Osteoblast (primary cell): ENCODE results near the gene ATP13A3. TPM values are rescaled to one million over a fixed set of nuclear protein-coding genes. Genes with fewer than 3 reads are reported as not detected.

Experiments
- DNase-seq: peaks from one replicate; pipeline ENCODE4 v3.0.0; 2011; ENCODE audit warnings: low spot score, mixed read lengths; ENCODE audit not compliant: insufficient read length; ENCODE audit errors: missing footprints
- H2AFZ ChIP-seq: 2 replicates; pipeline ENCODE4 v1.6.0; 2011; ENCODE audit warnings: mild to moderate bottlenecking, low read length
- H3K27ac ChIP-seq: 2 replicates; pipeline ENCODE4 v1.5.1; 2011; ENCODE audit warnings: mild to moderate bottlenecking, low read depth, low read length, moderate library complexity
- H3K27me3 ChIP-seq: 2 replicates; pipeline ENCODE4 v1.6.0; 2012; ENCODE audit warnings: mild to moderate bottlenecking, control low read depth, inconsistent platforms, low read length, moderate library complexity; ENCODE audit not compliant: insufficient read depth
- H3K36me3 ChIP-seq: 2 replicates; pipeline ENCODE4 v1.5.1; 2011; ENCODE audit warnings: mild to moderate bottlenecking, low read length, control low read depth, moderate library complexity; ENCODE audit not compliant: insufficient read depth
- H3K4me1 ChIP-seq: 2 replicates; pipeline ENCODE4 v1.5.1; 2011; ENCODE audit warnings: mild to moderate bottlenecking, low read length, control low read depth, moderate library complexity; ENCODE audit not compliant: insufficient read depth
- H3K4me2 ChIP-seq: 2 replicates; pipeline ENCODE4 v1.6.0; 2011; ENCODE audit warnings: mild to moderate bottlenecking, low read length; ENCODE audit not compliant: insufficient read depth
- H3K4me3 ChIP-seq: fragments of 200-600 bp; sonication (generic); 3 replicates; pipeline ENCODE4 v1.5.1; 2012; ENCODE audit warnings: mild to moderate bottlenecking, low read length, inconsistent platforms; ENCODE audit not compliant: insufficient read depth
- H3K79me2 ChIP-seq: 2 replicates; pipeline ENCODE4 v1.6.0; 2012; ENCODE audit warnings: mild to moderate bottlenecking, low read length, control low read depth, inconsistent platforms; ENCODE audit not compliant: insufficient read depth
- H3K9me3 ChIP-seq: 2 replicates; pipeline ENCODE4 v1.5.1; 2011; ENCODE audit warnings: low read depth, low read length, control low read depth
- H4K20me1 ChIP-seq: 2 replicates; pipeline ENCODE4 v1.6.0; 2012; ENCODE audit warnings: mild to moderate bottlenecking, low read length, control low read depth; ENCODE audit not compliant: insufficient read depth
- total RNA-seq: library from RNA; depleted of rRNA; stranded (reverse); fragments of >200 nt; gene quantifications from 2 replicates; pipeline ENCODE4 v1.2.3, GENCODE V29; 2012
- TF ChIP-seq, protein P1 (sequence below): IDR thresholded peaks from 2 replicates; pipeline ENCODE4 v1.5.1; 2011; ENCODE audit warnings: mild to moderate bottlenecking, low read depth, low read length, moderate library complexity; ENCODE audit errors: extremely low read depth

Gene ATP13A3
- total RNA-seq, 1 donor = 311 TPM

DNA sequence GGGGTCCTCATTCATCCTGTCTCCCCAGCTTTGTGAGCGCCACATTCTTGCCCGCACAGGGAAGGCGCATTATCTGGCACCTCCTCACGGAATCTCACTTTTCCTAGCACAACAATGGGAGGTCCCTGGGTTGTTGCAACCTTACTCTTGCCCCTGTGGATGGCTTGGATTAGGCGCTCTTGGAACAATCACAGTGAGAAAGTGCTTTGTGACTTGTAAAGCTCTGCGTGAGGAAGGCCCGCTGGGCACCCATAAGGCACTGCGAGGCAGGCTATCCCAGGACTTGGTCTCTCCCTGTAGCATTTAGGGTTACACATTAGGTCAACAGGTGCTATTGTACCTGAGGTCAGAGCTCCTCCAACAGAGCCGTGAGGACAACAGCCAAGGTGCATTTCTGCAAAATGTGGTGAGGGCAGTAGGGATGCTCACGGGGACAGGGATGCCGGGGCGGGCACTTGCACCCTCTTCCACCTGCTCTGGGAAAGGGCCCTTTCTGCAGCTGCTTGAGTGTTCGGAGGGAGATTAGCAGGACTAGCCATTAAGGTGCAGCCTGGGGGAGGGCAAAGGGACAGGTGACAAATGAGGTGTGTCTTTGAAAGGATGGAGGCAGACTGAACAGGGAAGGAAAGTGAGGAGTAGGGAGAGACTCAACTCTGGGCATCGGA is 103.4 kb downstream of the ATP13A3 start:
- Histone ChIP-seq H2AFZ (no peak overlapping the region), H3K79me2 (no peaks in the 10 kb centered on the region), H4K20me1 (no peaks in the 10 kb centered on the region), H3K27ac (no peak overlapping the region), H3K36me3 (no peaks in the 10 kb centered on the region), H3K27me3 (peaks cover 13% of the 10 kb centered on the region), H3K4me1 (no peaks in the 10 kb centered on the region), H3K4me3 (no peak overlapping the region), H3K4me2 (no peak overlapping the region), H3K9me3 (no peaks in the 10 kb centered on the region)
- DNase-seq = no peak
- TF ChIP-seq, protein P1, sequence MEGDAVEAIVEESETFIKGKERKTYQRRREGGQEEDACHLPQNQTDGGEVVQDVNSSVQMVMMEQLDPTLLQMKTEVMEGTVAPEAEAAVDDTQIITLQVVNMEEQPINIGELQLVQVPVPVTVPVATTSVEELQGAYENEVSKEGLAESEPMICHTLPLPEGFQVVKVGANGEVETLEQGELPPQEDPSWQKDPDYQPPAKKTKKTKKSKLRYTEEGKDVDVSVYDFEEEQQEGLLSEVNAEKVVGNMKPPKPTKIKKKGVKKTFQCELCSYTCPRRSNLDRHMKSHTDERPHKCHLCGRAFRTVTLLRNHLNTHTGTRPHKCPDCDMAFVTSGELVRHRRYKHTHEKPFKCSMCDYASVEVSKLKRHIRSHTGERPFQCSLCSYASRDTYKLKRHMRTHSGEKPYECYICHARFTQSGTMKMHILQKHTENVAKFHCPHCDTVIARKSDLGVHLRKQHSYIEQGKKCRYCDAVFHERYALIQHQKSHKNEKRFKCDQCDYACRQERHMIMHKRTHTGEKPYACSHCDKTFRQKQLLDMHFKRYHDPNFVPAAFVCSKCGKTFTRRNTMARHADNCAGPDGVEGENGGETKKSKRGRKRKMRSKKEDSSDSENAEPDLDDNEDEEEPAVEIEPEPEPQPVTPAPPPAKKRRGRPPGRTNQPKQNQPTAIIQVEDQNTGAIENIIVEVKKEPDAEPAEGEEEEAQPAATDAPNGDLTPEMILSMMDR = no peak

DNA sequence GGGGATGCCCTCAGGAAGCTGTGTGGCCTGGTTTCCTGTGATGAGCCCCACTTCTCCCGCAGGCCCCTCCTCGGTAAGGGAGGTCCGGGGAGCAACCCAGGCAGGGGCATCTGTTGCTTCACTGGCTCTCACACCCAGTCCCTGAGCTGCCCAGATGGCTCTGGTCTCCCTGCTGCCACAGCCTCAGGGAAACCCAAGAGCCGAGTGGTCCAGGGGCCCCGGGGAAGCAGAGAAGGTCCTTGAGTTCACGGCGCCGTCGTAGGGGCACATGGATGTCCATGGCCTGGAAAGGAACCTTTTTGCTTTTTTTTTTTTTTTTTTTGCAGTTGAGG is 103.9 kb downstream of the ATP13A3 start:
- peaks cover 13% of the 10 kb centered on the region for H3K27me3 ChIP-seq
- no peak overlapping the region for H3K4me2 ChIP-seq
- no peak for DNase-seq
- no peaks in the 10 kb centered on the region for H3K36me3 ChIP-seq
- no peaks in the 10 kb centered on the region for H3K9me3 ChIP-seq
- no peaks in the 10 kb centered on the region for H3K79me2 ChIP-seq
- no peak overlapping the region for H3K4me3 ChIP-seq
- no peaks in the 10 kb centered on the region for H3K4me1 ChIP-seq
- TF ChIP-seq, protein P1 = no peak
- H4K20me1 ChIP-seq = no peaks in the 10 kb centered on the region
- H3K27ac ChIP-seq = no peak overlapping the region
- H2AFZ ChIP-seq = no peak overlapping the region

DNA sequence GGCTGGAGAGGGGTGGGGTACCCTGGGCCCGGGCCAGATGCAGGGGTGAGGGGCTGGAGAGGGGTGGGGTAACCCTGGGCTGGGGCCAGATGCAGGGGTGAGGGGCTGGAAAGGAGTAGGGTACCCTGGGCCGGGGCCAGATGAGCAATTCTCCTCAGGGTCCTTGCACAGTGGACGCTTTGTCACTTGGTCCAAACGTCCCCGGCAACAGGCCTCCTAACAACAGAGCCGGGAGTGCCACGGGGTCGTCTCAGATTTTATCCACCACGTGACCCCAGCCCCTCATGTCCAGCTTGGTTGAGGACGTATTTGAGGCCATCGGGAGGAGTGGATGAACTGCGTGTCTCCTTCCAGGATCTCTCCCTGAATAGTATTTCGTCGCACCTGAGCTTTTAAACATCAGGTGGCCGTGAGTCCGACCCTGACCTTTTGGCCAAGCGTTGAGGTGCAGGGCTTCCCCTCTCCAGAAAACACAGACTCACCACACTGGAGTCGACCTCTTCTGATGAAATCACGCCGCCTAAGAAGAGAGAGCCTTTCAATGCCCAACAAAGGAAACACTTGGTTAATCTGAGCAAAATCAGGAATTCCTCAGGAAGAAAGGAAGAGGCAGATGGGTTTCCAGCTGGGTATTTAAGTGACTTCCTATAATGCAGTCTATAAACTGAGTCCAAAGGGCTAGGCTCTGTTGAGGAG is 104.5 kb downstream of the ATP13A3 start:
- DNase-seq = no peak
- no peaks in the 10 kb centered on the region for H3K36me3 ChIP-seq
- no peak overlapping the region for H2AFZ ChIP-seq
- TF ChIP-seq, protein P1 = no peak
- H3K9me3 ChIP-seq = no peaks in the 10 kb centered on the region
- H3K27me3 ChIP-seq = peaks cover 13% of the 10 kb centered on the region
- no peak overlapping the region for H3K27ac ChIP-seq
- no peaks in the 10 kb centered on the region for H3K4me1 ChIP-seq
- H3K4me2 ChIP-seq = no peak overlapping the region
- no peaks in the 10 kb centered on the region for H3K79me2 ChIP-seq
- H4K20me1 ChIP-seq = no peaks in the 10 kb centered on the region
- H3K4me3 ChIP-seq = no peak overlapping the region

DNA sequence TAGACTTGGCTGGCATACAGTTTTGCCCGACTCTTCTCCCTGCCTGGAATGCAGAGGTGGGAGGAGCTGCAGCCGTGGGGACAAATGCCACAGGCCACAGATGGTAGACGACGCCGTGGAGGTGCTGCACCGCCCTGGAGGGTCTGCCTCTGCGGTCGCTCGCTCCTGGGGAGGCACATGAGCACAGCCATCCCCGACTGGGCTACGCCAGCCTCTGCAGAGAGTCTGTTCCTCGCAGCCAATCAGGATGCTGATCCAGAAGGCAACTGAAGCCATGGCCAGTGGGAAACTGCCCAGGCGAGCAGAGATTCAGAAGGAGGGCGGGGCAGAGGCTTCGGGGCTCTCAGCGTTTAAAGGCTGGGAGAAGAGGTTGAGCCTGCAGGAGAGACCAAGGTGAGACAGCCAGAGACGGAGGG is 105.3 kb downstream of the ATP13A3 start:
- Histone ChIP-seq H4K20me1 (no peaks in the 10 kb centered on the region), H2AFZ (peak overlapping the region; percentile 31), H3K79me2 (no peaks in the 10 kb centered on the region), H3K27ac (no peak overlapping the region), H3K4me1 (no peaks in the 10 kb centered on the region), H3K4me2 (peak overlapping the region; percentile 36), H3K4me3 (no peak overlapping the region), H3K36me3 (no peaks in the 10 kb centered on the region), H3K9me3 (no peaks in the 10 kb centered on the region), H3K27me3 (peaks cover 11% of the 10 kb centered on the region)
- TF ChIP-seq, protein P1 = no peak
- no peak for DNase-seq
